Stimulated activated CD8-positive, alpha-beta memory T cell treated with anti-CD3 and anti-CD28 coated beads, Interleukin-15, amount 100 ng/mL, for 48 hours (primary cell): ENCODE results near the gene C2CD4C.
"Not testable (repeated sequence)": the region's sequence is repeated elsewhere in the genome, so short reads cannot be mapped to it uniquely, and the experiment has no call there.

Experiments used
- DNase-seq, 2 donors: peaks; one replicate each; pipeline ENCODE4 v3.0.0-alpha.2; 2020; ENCODE audit warnings: low read depth in 2 of 2

C2CD4C gene

DNA sequence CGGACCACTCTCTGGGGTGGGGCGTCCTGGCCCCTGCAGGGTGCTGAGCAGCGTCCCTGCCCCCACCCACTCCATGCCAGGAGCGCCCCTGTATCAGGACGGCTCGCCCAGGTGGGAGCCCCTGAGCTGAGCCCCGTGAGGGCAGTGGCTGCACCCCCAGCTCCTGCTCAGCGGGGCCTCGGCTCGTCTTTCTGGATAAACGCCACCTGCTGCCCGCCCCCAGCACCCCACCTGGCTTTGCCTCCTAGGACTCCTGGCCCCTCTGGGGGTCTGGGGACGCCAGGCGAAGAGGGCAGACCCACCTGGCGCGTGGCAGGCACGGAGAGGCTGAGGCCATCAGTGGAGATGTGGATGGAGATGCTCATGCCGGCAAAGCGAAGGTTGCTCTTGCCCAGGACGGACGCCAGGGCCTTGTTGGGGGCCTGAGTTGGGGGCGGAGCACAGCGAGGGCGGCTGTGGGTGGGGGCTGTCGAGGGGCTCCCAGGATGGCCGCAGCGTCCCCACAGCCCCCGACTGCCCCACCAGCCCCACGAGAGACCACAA lies 29.5 kb upstream of the C2CD4C start:
- DNase-seq = no peak

DNA sequence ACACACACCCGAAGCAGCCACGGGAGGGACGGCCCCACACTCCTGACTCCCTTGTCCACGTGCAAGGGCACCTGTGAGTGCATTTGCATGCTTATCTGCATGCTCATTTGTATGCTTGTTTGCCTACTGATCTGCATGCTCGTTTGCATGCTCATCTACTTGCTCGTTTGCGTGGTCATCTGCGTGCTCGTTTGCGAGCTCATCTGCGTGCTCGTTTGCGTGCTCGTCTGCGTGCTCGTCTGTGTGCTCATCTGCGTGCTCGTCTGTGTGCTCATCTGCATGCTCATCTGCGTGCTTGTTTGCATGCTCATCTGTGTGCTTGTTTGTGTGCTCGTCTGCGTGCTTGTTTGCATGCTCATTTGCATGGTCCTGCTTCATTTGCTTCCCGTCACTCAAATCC lies 28.1 kb upstream of the C2CD4C start:
- no peak for DNase-seq

DNA sequence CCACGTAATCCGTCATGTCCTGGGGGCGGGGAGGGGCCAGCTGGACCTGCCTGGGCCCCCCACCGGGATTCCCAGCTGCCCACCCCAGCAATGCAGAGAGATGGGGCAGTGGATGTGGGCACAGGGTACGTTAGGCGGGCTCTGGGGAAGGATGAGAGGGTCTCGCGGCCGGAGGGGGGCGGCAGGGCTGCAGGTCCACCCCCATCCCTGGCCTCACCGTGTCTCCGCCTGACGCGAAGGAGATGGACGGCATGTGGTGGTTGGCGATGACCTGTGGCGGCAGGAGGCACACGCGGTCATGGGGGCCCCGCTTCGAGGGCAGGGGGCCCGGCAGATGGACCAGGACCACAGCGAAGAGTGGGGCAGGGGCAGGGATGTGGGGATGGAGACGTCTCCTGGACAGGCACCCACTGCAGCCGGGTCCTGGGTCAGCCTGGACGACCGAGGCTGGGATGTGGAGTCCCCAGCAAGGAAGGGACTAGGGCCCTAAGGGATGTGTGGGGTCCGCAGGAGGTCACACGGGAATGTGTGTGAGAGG lies 27.5 kb upstream of the C2CD4C start:
- no peak for DNase-seq

GRCh38 chr19:435707-436412 lies 26.9 kb upstream of the C2CD4C start:
- DNase-seq = no peak

DNA sequence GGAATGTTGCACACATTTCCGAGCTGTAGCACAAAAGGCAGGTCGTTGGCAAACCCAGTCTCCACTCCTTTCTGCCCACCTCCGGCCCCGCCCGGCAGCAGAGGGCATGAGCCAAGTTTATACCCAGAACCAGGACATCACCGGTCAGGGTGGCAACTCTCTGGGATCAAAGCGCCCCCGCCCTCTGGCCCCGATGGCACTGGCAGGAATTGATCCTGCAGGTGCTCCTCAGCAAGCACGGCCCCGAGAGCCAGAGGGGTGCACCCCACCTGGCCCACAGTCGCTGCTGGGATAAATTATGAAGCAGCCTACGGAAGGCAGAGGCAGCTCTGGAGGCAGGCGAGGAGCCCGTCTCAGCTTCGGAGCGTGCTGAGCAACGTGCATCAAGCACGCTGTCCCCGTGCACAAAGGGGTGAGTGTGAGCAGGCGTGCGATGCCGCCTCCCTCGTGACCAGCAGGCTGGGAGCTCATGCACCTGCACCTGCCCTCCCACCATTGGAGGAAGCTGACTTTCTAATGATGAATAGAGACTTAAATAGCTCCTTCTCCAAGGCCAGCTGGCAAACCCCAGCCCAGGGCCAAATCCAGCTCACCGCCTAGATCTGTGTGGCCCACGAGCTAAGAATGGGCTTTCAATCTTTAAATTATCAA lies 26.2 kb upstream of the C2CD4C start:
- DNase-seq = no peak

DNA sequence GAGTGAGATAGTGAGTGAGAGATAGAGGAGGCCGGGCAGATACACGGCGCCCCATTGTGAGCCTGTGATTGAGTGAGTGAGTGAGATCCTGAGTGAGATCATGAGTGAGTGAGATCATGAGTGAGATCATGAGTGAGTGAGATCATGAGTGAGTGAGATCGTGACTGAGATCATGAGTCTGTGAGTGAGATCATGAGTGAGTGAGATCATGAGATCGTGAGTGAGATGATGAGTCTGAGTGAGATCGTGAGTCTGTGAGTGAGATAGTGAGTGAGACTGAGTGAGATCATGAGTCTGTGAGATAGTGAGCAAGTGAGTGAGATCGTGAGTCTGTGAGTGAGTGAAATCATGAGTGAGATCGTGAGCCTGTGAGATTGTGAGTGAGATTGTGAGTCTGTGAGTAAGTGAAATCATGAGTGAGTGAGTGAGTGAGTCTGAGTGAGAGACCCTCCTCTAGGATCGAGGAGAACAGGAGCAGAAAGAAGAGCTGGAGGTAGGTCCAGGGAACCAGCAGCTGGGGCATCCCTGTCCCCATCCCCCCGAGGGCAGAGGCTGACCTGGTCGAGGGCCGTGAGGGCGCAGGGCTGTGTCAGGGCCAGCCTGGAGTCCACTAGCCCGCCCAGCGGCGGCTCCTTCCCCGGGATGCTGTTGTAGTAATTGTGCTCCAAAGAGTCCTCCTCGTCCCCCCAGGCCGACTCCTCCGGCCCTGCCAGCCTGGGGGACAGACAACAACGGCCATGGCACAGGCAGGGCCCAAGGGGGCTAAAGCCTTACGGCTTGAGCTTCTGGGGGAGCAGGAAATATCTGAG lies 25.4 kb upstream of the C2CD4C start:
- DNase-seq = no peak

GRCh38 chr19:430701-431100 lies 21.8 kb upstream of the C2CD4C start:
- DNase-seq = no peak

DNA sequence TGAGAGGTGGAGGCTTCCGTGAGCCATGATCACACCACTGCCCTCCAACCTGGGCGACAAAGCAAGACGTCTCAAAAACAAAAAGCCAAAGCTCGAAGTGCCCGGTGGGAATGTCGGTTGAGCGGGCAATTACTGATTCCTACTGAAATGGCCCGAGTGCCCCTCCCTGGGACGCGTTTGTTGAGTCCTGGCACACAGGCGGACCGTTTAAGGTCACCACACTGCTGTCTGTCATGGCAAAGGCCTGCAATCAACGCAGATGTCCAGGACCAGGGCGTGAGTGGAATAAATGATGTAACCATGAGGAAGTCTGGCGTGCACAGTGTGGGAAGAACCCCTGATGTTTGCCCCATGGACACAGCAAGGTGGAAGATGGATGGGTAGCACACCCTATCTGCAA lies 19.2 kb upstream of the C2CD4C start:
- DNase-seq = no peak

DNA sequence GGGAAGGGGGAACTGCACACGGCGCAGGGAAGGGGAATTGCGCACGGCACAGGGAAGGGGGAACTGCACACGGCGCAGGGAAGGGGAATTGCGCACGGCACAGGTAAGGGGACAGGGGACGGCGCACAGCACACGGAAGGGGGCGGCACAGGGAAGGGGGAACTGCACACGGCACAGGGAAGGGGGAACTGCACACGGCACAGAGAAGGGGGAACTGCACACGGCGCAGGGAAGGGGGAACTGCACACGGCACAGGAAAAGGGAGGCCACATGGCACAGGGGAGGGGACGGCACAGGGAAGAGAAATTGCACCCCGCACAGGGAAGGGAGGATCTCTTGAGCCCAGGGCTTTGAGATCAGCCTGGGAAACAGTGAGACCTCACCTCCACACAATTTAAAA lies 18.7 kb upstream of the C2CD4C start:
- not testable (repeated sequence) for DNase-seq

DNA sequence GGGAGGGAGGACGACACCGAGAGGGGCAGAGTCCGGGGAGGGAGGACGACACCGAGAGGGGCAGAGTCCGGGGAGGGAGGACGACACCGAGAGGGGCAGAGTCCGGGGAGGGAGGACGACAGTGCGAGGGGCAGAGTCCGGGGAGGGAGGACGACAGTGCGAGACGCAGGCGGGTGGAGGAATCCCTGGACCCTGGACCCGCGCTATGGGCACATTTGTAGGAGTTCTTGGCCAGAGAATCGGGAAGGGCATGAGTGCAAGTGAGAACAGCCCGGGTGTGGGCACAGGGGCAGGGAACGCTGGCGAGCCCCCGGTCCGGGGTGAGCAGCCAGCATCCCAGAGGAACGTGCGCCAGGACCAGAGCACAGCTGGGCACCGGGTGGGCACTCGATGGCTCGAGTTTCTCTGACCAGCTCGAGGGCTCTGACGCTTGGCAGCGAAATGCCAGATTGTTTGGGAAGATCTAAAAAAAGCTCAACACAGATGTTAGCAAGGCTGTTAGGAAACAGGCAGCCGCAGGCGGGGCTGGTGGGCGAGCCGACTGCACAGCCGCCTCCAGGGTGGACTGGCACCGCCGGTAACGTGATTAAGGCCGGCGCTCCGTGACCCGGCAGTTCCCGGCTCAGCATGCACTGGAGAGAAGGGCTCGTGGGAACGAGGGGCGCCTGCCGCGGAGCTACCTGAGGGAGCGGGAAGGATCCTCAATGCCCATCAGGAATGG lies 17.9 kb upstream of the C2CD4C start:
- DNase-seq = no peak

- no peak for DNase-seq
Observed at GRCh38 chr19:425056-425455, 16.1 kb upstream of the C2CD4C start.

DNA sequence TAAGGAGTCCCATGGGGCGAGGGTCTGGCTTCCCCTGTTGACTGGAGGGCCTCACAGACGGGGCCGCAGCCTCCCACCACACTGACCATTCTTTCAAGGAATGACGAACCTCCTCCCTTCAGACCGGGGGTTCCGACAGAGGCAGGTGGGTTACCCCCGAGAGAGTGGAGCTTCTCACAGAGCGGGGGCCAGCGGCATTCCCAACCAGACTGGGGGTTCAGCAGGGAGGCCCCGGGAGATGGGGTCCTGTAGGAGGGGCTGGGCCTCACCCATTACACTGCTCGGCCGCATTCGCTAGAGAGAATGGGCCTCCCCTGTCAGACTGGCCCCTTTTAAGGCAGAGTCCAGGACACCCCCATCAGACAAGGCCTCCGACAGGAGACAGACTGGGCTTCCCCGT lies 15.6 kb upstream of the C2CD4C start:
- no peak for DNase-seq

DNA sequence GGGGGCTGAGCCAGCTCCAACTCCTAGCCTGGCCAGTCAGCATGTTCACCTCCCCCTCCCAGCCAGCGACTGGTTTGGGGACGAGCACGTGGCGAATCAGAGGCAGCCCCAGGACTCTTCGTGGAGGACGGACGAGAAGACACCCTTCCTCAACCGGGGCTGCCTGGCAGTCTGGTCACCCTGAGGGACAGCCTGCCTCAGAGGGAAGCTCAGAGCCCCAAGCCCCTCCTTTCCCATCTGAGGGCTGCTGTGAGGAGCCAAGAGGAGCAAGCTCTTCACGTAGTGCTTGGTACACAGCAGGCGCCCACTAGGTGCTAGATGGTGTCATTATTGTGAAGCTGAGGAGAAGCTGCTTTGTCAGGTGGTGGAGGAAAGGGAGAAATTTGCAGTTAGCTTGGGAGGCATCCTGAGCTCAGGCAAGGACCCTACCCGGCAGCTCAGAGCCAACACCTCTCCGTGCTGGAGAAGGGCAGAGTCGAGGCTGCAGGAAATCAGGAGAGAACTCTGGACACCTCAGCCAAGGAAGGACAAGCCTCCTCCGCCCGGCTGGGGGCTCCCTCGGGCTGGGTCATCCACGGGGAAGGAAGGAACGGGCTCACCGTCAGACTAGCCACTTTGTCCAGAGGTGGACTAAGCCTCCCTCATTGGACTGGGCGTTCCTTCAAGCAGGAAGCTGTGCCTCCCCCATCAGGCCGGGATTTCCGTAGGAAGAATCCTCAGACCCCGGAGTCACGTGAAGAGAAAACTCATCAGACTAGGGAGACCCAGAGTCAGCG lies 14.9 kb upstream of the C2CD4C start:
- no peak for DNase-seq

GRCh38 chr19:422917-423226 lies 13.9 kb upstream of the C2CD4C start:
- DNase-seq = not testable (repeated sequence)

DNA sequence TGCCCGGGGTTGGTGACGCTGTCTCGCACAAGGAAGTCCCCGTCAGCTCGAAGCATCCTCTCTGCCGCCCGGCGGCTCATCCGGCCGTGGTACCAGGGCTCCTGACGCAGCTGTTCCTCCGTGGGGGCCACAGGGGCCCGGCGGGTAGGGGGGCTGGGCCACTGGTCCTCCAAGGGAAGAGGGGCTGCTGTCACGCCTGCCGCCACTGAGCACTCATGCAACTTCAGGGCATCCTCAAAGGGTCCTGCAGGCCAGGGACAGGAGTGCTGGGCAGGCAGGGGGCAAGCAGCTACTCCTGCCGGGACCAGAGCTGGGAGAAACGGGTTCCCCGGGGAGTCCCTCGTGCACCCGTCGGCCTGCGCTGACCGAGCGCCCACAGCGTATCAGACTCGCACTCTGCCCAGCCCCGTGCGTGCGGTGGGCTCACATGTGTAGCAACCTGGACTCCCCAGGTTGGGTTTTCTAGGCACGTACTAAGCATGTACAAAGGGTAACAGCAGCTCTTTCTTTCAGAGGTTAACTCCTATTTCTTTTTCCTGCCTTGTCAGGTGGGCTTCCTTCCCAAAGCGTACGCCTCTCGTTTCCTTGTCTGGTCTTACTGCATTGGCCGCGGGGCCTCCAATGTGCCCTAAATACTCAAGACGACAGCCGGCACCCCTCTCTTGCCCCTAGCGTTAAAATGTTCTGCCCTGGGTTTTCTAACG lies 13.4 kb upstream of the C2CD4C start:
- DNase-seq = no peak

DNA sequence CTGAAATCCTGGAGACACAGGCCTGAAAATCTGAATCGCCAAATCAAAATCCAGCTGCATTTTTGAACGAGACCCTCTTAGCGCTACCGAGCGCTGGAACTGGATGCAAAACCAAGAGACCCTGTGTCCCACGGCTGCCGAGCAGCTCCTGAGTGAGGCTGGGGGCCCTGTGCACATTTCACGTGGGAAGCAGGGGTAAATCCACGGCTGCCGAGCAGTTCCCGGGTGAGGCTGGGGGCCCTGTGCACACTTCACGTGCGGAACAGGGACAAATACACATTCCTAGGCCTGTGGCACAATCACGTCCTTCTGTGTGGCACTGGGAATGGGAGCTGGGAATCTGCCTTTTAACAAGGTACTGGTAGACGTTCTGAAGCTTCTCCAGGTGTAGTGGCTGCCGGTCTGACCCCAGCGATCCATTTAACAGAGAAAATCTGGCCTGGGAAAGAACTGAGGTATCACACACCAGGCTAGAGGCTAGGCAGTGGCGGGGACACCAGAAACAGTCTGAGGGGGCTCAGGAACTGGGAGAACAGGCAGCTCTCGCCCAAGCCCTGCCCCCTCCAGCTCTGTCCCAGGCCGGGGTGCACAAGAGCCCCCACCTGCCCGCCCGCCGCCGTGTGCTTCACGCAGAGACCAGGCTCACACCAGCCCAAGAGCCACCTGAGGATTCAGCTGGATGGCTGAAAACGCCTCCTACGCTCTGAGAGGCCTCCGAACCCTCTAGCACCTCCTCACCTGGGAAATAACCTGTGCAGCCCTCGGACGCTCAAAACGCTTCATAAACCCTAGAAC lies 11.0 kb upstream of the C2CD4C start:
- no peak for DNase-seq

- DNase-seq = no peak
Observed at GRCh38 chr19:418761-419671, 10.1 kb upstream of the C2CD4C start.

DNA sequence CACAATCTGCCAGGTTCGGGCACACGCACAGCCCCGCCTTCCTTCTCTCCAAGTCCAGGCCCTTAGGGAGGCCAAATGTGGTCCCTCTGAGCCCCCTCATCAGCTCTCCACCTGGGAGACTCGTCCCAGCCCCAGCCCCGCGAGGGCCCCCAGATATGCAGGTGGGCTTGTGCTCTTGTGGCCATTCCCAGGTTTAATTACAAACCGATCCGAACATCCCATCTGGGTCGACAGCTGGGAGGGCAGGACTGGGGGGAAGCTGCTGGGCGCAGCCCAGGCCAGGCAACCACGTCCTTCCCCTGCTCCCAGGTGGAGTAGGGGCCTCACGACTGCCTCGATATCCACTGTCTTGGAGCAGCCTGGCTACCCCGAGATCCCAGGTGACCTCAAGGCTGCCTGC lies 7.5 kb upstream of the C2CD4C start:
- DNase-seq = no peak

DNA sequence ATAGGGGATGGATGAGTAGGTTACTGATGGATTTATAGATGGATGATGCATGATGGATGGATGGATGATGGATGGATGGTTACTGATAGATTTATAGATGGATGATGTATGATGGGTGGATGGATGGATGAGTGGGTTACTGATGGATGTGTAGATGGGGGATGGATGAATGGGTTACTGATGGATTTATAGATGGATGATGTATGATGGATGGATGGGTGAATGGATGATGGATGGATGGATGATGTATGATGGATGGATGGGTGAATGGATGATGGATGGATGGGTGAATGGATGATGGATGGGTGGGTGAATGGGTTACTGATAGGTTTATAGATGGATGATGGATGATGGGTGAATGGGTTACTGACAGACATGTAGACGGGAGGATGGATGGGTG lies 6.3 kb upstream of the C2CD4C start:
- no peak for DNase-seq
